Activated CD8-positive, alpha-beta memory T cell treated with anti-CD3 and anti-CD28 coated beads, Interleukin-2, amount 50 U/mL, for 1 hour (primary cell): ENCODE results near the gene TTC7B.

Source experiments
- DNase-seq: peaks from one replicate; pipeline ENCODE4 v3.0.0-alpha.2; 2020; ENCODE audit errors: extremely low read depth

TTC7B gene

GRCh38 chr14:90674716-90675115 is 141.5 kb downstream of the TTC7B start:
- DNase-seq: no peak

GRCh38 chr14:90674043-90674670 is 142.1 kb downstream of the TTC7B start:
- no peak for DNase-seq

- no peak for DNase-seq
Measured at GRCh38 chr14:90671382-90672234, 144.6 kb downstream of the TTC7B start.

- DNase-seq: no peak
Measured at GRCh38 chr14:90669731-90670130, 146.5 kb downstream of the TTC7B start.

- no peak for DNase-seq
Measured at GRCh38 chr14:90666571-90666970, 149.7 kb downstream of the TTC7B start.

GRCh38 chr14:90665321-90666000 is 150.8 kb downstream of the TTC7B start:
- no peak for DNase-seq

GRCh38 chr14:90664911-90665310 is 151.3 kb downstream of the TTC7B start:
- no peak for DNase-seq

- no peak for DNase-seq
Measured at GRCh38 chr14:90663680-90664079, 152.6 kb downstream of the TTC7B start.

GRCh38 chr14:90663140-90663539 is 153.1 kb downstream of the TTC7B start:
- no peak for DNase-seq

- no peak for DNase-seq
Measured at GRCh38 chr14:90661866-90662265, 154.4 kb downstream of the TTC7B start.

GRCh38 chr14:90660865-90661570 is 155.2 kb downstream of the TTC7B start:
- no peak for DNase-seq

GRCh38 chr14:90659156-90659555 is 157.1 kb downstream of the TTC7B start:
- no peak for DNase-seq

- no peak for DNase-seq
Measured at GRCh38 chr14:90658541-90658967, 157.7 kb downstream of the TTC7B start.

- DNase-seq: no peak
Measured at GRCh38 chr14:90656973-90657372, 159.3 kb downstream of the TTC7B start.

GRCh38 chr14:90655829-90656228 is 160.4 kb downstream of the TTC7B start:
- no peak for DNase-seq

GRCh38 chr14:90654831-90655276 is 161.4 kb downstream of the TTC7B start:
- DNase-seq: no peak

GRCh38 chr14:90652626-90653025 is 163.6 kb downstream of the TTC7B start:
- DNase-seq: no peak

- DNase-seq: no peak
Measured at GRCh38 chr14:90651976-90652560, 164.2 kb downstream of the TTC7B start.

- DNase-seq: no peak
Measured at GRCh38 chr14:90651271-90651804, 164.9 kb downstream of the TTC7B start.

- no peak for DNase-seq
Measured at GRCh38 chr14:90649557-90650135, 166.6 kb downstream of the TTC7B start.

GRCh38 chr14:90649083-90649482 is 167.1 kb downstream of the TTC7B start:
- DNase-seq: no peak
